Measurements from ENCODE around the gene KLHL33.

Gene KLHL33

GRCh38 chr14:20412876-20413743 is 22.9 kb downstream of the KLHL33 start, which contains the start of gene TEP1:
TEP1 (minus strand) TSS chr14:20413501; CDS start chr14:20408439, 5,062 bp downstream.
- DNase-seq, result peak; percentile 71

GRCh38 chr14:20412411-20412810 is 23.6 kb downstream of the KLHL33 start:
- DNase-seq, result peak; percentile 48

- no peak for DNase-seq
Measured at GRCh38 chr14:20409226-20409625, 26.7 kb downstream of the KLHL33 start.

GRCh38 chr14:20403521-20403920 is 32.4 kb downstream of the KLHL33 start:
- DNase-seq, result no peak

- no peak for DNase-seq
Measured at GRCh38 chr14:20400965-20401593, 34.9 kb downstream of the KLHL33 start.

- DNase-seq, result no peak
Measured at GRCh38 chr14:20400589-20400964, 35.4 kb downstream of the KLHL33 start.

GRCh38 chr14:20397511-20397910 is 38.5 kb downstream of the KLHL33 start:
- no peak for DNase-seq

GRCh38 chr14:20391505-20391904 is 44.5 kb downstream of the KLHL33 start:
- no peak for DNase-seq

GRCh38 chr14:20388159-20388558 is 47.8 kb downstream of the KLHL33 start:
- DNase-seq, result no peak

- DNase-seq, result no peak
Measured at GRCh38 chr14:20387576-20387975, 48.4 kb downstream of the KLHL33 start.

GRCh38 chr14:20386276-20386855 is 49.6 kb downstream of the KLHL33 start:
- DNase-seq, result no peak

- no peak for DNase-seq
Measured at GRCh38 chr14:20384886-20385285, 51.1 kb downstream of the KLHL33 start.

- DNase-seq, result no peak
Measured at GRCh38 chr14:20384321-20384720, 51.6 kb downstream of the KLHL33 start.

GRCh38 chr14:20383636-20384035 is 52.3 kb downstream of the KLHL33 start:
- DNase-seq, result no peak

- no peak for DNase-seq
Measured at GRCh38 chr14:20383032-20383431, 52.9 kb downstream of the KLHL33 start.

GRCh38 chr14:20382526-20382925 is 53.4 kb downstream of the KLHL33 start:
- no peak for DNase-seq

GRCh38 chr14:20381341-20381740 is 54.6 kb downstream of the KLHL33 start:
- DNase-seq, result no peak

- no peak for DNase-seq
Measured at GRCh38 chr14:20380681-20381080, 55.3 kb downstream of the KLHL33 start.

- no peak for DNase-seq
Measured at GRCh38 chr14:20379743-20380142, 56.2 kb downstream of the KLHL33 start.

GRCh38 chr14:20377171-20377570 is 58.8 kb downstream of the KLHL33 start:
- no peak for DNase-seq

GRCh38 chr14:20376071-20376588 is 59.8 kb downstream of the KLHL33 start:
- DNase-seq, result no peak

All from CD4-positive, alpha-beta T cell treated with Interleukin-21 for 1 hour (primary cell).